ENCODE results near the gene STK26. TPM values are rescaled to one million over a fixed set of nuclear protein-coding genes. Genes with fewer than 3 reads are reported as not detected.

STK26 gene
- total and polyA plus RNA-seq, 4 donors, result 2.0 to 16.9 (median 3.4) TPM

GRCh38 chrX:132101206-132101605 is 78.1 kb downstream of the STK26 start:
- 90% methylated on average over 4 of the region's 4 CpGs for WGBS
- no peaks in the 10 kb centered on the region for H3K4me1 ChIP-seq (ENCODE audit: control insufficient read depth in 4 of 4, insufficient read depth in 4 of 4, low read length in 3 of 4)
- H3K9ac ChIP-seq (ENCODE audit: low read depth in 1 of 2, low read length in 2 of 2), result no peak overlapping the region
- no peak overlapping the region for H3K27ac ChIP-seq (ENCODE audit: low read depth in 1 of 2, low read length in 2 of 2)
- H3K36me3 ChIP-seq (ENCODE audit: control insufficient read depth in 4 of 4, insufficient read depth in 3 of 4, low read depth in 1 of 4, low read length in 3 of 4), result no peaks in the 10 kb centered on the region
- DNase-seq (ENCODE audit: low spot score), result no peak
- H3K27me3 ChIP-seq (ENCODE audit: control insufficient read depth in 4 of 4, insufficient read depth in 4 of 4, low read length in 3 of 4), result no peaks in the 10 kb centered on the region
- TF ChIP-seq REST (IDR thresholded peaks at IDR 0.05) (no peak), EGR1 (IDR thresholded peaks at IDR 0.05; ENCODE audit: low read depth in 2 of 2) (no peak), NR2F2 (IDR thresholded peaks at IDR 0.05) (no peak), GABPA (IDR thresholded peaks at IDR 0.05 in 1 of 2, conservative IDR thresholded peaks at IDR 0.05 in 1 of 2) (no peak), HNF4G (IDR thresholded peaks at IDR 0.05) (no peak), HNF4A (conservative IDR thresholded peaks at IDR 0.05) (no peak), MAX (IDR thresholded peaks at IDR 0.05) (no peak)
- H3K9me3 ChIP-seq (ENCODE audit: control insufficient read depth in 4 of 4, low read length in 3 of 4), result no peaks in the 10 kb centered on the region
- no peak overlapping the region for H3K4me3 ChIP-seq (ENCODE audit: low read depth in 1 of 3, low read length in 3 of 3)

- Histone ChIP-seq H3K27ac (ENCODE audit: low read depth in 1 of 2, low read length in 2 of 2) (no peak overlapping the region), H3K36me3 (ENCODE audit: control insufficient read depth in 4 of 4, insufficient read depth in 3 of 4, low read depth in 1 of 4, low read length in 3 of 4) (no peaks in the 10 kb centered on the region), H3K4me3 (ENCODE audit: low read depth in 1 of 3, low read length in 3 of 3) (no peak overlapping the region), H3K9me3 (ENCODE audit: control insufficient read depth in 4 of 4, low read length in 3 of 4) (no peaks in the 10 kb centered on the region), H3K4me1 (ENCODE audit: control insufficient read depth in 4 of 4, insufficient read depth in 4 of 4, low read length in 3 of 4) (no peaks in the 10 kb centered on the region), H3K27me3 (ENCODE audit: control insufficient read depth in 4 of 4, insufficient read depth in 4 of 4, low read length in 3 of 4) (no peaks in the 10 kb centered on the region), H3K9ac (ENCODE audit: low read depth in 1 of 2, low read length in 2 of 2) (no peak overlapping the region)
- TF ChIP-seq GABPA (IDR thresholded peaks at IDR 0.05 in 1 of 2, conservative IDR thresholded peaks at IDR 0.05 in 1 of 2) (no peak), TAF1 (conservative IDR thresholded peaks at IDR 0.05) (no peak), RAD21 (IDR thresholded peaks at IDR 0.05) (no peak), RXRA (IDR thresholded peaks at IDR 0.05) (no peak), MAX (IDR thresholded peaks at IDR 0.05) (no peak), EGR1 (IDR thresholded peaks at IDR 0.05; ENCODE audit: low read depth in 2 of 2) (no peak), ZBTB33 (IDR thresholded peaks at IDR 0.05) (no peak), HNF4A (conservative IDR thresholded peaks at IDR 0.05) (no peak), FOXA2 (IDR thresholded peaks at IDR 0.05) (no peak), JUND (IDR thresholded peaks at IDR 0.05) (no peak), SP1 (IDR thresholded peaks at IDR 0.05) (no peak), REST (IDR thresholded peaks at IDR 0.05) (no peak), HNF4G (IDR thresholded peaks at IDR 0.05) (no peak), CTCF (IDR thresholded peaks at IDR 0.05; ENCODE audit: low read depth, low read length, missing input control) (no peak), FOXA1 (IDR thresholded peaks at IDR 0.05) (no peak), ATF3 (IDR thresholded peaks at IDR 0.05) (no peak), YY1 (IDR thresholded peaks at IDR 0.05) (no peak), NR2F2 (IDR thresholded peaks at IDR 0.05) (no peak)
- no peak for DNase-seq (ENCODE audit: low spot score)
- WGBS, result 97% methylated on average over 9 of the region's 9 CpGs
Observed at GRCh38 chrX:132101799-132102198, 78.7 kb downstream of the STK26 start.
